ENCODE results near the gene TEP1. TPM values are rescaled to one million over a fixed set of nuclear protein-coding genes. Genes with fewer than 3 reads are reported as not detected.

TEP1 gene
- total RNA-seq, 1 donor from 2014 or later, result 9.7 TPM

DNA sequence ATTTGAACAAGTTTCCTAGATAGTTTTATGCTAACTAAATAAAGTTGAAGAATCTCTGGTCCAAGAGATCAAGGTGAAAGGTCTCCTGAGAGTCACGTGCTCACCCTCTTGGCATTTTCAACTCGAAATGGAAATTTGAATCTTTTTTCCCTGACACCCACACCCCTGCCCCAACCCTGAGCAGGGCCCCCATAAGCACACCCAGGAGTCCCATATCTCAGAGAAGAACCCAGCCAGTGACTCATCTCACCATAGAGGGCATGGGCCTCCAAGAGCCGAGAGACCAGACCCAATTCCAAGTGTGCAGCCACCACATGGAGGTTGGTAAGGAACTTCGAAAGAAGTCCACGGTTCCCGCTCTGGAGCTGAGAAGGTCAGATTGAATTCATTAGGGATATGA is 32.6 kb downstream of the TEP1 start:
- Histone ChIP-seq H3K4me3 (no peak overlapping the region), H3K4me1 (no peaks in the 10 kb centered on the region), H3K9me3 (replicated peaks) (no peaks in the 10 kb centered on the region), H3K27ac (replicated peaks) (no peak overlapping the region), H3K27me3 (ENCODE audit: low read depth) (no peaks in the 10 kb centered on the region), H3K36me3 (peaks cover 99% of the 10 kb centered on the region)
- DNase-seq, result no peak
- TF ChIP-seq, protein P1, sequence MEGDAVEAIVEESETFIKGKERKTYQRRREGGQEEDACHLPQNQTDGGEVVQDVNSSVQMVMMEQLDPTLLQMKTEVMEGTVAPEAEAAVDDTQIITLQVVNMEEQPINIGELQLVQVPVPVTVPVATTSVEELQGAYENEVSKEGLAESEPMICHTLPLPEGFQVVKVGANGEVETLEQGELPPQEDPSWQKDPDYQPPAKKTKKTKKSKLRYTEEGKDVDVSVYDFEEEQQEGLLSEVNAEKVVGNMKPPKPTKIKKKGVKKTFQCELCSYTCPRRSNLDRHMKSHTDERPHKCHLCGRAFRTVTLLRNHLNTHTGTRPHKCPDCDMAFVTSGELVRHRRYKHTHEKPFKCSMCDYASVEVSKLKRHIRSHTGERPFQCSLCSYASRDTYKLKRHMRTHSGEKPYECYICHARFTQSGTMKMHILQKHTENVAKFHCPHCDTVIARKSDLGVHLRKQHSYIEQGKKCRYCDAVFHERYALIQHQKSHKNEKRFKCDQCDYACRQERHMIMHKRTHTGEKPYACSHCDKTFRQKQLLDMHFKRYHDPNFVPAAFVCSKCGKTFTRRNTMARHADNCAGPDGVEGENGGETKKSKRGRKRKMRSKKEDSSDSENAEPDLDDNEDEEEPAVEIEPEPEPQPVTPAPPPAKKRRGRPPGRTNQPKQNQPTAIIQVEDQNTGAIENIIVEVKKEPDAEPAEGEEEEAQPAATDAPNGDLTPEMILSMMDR (IDR thresholded peaks at IDR 0.05; ENCODE audit: borderline replicate concordance), result no peak
- intact Hi-C loops (cut with micrococcal nuclease), result no loop called here

DNA sequence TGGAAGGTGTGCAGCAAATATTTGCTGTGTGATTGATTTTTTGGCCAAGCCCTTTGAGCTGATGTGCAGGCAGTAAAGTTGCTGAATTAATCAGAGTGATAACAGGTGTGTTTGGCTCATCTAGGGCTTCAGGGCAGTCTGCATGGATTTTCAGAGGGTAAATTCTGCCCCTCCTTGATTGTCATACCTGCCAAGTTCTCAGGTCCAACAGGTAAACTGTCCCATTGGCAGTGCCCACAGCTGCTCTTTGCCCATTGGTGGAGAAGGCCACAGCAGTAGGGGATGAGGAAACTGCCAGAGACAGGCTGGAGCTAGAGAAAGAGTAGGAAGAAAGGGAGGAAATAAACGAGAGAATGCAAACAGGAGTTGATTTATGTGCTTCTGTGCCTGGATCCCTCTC is 33.6 kb downstream of the TEP1 start:
- TF ChIP-seq, protein P1 (IDR thresholded peaks at IDR 0.05; ENCODE audit: borderline replicate concordance), result no peak
- Histone ChIP-seq H3K4me1 (no peaks in the 10 kb centered on the region), H3K27ac (replicated peaks) (no peak overlapping the region), H3K36me3 (peaks cover 100% of the 10 kb centered on the region), H3K27me3 (ENCODE audit: low read depth) (no peaks in the 10 kb centered on the region), H3K9me3 (replicated peaks) (no peaks in the 10 kb centered on the region), H3K4me3 (no peak overlapping the region)
- intact Hi-C loops (cut with micrococcal nuclease), result no loop called here
- DNase-seq, result no peak

DNA sequence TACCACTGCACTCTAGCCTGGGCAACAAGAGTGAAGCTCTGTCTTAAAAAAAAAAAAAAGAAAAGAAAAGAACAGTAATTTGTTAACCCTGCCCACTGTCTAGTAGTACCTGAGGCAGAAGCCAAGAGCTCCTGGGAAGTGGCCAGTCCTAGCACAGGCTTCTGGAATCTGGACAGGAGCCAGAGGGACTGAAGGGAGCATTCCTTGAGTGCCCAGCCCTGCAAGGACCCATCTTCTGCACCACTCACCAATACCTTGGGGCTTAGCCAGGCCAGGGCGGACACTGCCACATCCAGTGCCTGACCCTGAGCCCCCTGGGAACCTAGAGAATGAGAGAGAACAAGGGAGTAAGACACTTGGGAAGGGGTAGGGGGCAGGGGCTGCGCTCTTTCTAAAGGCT is 36.1 kb downstream of the TEP1 start:
- intact Hi-C loops (cut with micrococcal nuclease), result no loop called here
- peaks cover 99% of the 10 kb centered on the region for H3K36me3 ChIP-seq

DNA sequence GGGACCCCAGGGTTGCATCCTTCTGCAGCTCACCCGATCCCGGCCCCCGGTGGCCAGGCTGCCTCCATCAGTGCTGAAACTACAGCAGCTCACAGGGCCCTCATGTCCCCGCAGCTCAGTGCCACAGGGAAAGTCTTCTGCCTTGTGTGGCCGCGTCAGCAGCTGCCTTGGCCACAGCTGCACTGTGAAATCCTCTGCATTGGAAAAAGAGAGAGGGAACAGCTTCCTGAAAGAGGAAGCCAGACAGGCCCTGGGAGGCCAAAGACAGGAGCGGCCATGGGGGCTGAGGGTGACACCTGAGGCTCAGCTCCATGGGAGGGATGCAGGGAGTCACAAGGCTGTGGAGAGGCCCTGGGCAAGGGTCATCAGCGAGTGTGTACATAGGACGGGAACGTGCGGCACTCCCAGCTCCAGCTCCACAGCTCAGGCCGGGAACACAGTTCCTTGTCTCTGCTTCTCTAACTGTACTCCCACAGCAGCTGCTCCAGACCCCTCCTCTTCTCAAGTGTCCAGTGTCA is 37.2 kb downstream of the TEP1 start:
- Histone ChIP-seq H3K4me1 (no peaks in the 10 kb centered on the region), H3K9me3 (replicated peaks) (no peaks in the 10 kb centered on the region), H3K4me3 (no peak overlapping the region), H3K27me3 (ENCODE audit: low read depth) (no peaks in the 10 kb centered on the region), H3K36me3 (peaks cover 98% of the 10 kb centered on the region), H3K27ac (replicated peaks) (no peak overlapping the region)
- intact Hi-C loops (cut with micrococcal nuclease), result no loop called here
- TF ChIP-seq, protein P1 (IDR thresholded peaks at IDR 0.05; ENCODE audit: borderline replicate concordance), result no peak
- no peak for DNase-seq

More for the DNA sequence above, 36.1 kb downstream of the TEP1 start:
- no peak overlapping the region for H3K27ac ChIP-seq (replicated peaks)
- no peak for DNase-seq
- TF ChIP-seq, protein P1 (IDR thresholded peaks at IDR 0.05; ENCODE audit: borderline replicate concordance), result no peak
- no peaks in the 10 kb centered on the region for H3K27me3 ChIP-seq (ENCODE audit: low read depth)
- no peaks in the 10 kb centered on the region for H3K4me1 ChIP-seq
- no peak overlapping the region for H3K4me3 ChIP-seq
- H3K9me3 ChIP-seq (replicated peaks), result no peaks in the 10 kb centered on the region

DNA sequence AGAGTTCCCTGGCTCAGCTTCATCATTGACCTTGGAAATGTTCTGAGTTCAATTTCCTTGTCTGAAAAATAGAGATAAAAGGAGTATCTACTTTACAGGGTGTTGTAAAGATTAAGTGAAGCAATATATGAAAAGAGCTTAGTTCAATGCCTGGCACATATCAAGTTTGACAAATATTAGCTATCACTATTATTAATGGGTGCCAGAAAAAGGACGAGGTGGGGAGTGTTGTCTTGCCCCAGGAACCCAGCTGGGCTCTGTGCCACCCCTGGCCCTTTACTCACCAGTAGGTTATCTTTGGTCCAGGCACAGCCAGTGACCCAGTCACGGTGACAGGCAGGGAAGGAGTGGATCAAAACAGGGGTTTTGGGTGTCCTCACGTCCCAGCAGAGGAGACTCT is 37.8 kb downstream of the TEP1 start:
- Histone ChIP-seq H3K4me1 (no peaks in the 10 kb centered on the region), H3K4me3 (no peak overlapping the region), H3K36me3 (peaks cover 98% of the 10 kb centered on the region), H3K27ac (replicated peaks) (no peak overlapping the region), H3K27me3 (ENCODE audit: low read depth) (no peaks in the 10 kb centered on the region), H3K9me3 (replicated peaks) (no peaks in the 10 kb centered on the region)
- intact Hi-C loops (cut with micrococcal nuclease), result no loop called here
- no peak for DNase-seq
- TF ChIP-seq, protein P1 (IDR thresholded peaks at IDR 0.05; ENCODE audit: borderline replicate concordance), result no peak
